Measurements from ENCODE around the gene RUNX1. TPM values are rescaled to one million over a fixed set of nuclear protein-coding genes. Genes with fewer than 3 reads are reported as not detected.

RUNX1 gene
- total and polyA plus RNA-seq, 7 experiments from 2014 or later: 27.9 to 154 (median 85.1) TPM

DNA sequence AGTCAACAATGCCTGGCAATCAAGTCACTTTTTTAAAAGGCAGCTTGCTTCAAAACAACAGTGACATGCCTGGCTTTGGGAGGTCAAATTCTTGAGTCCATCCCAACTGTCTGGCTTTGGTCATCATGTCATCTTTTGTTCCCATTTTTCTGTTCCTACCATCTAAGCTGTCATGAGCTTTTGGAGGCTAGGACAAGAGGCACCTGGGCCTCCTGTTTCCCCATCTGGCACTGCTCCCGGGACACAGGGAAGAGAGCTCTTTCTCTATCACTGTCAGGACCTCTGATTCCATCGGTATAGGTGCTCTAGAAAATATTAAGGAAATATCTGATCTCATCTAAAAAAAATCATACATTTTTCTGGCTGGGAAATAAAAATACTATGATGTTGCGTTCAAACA is 224.0 kb downstream of the RUNX1 start:
- H3K36me3 ChIP-seq (ENCODE audit: control insufficient read depth in 2 of 3, insufficient read depth in 3 of 3, low read length in 3 of 3): peaks cover 10 to 92% (median 24%) of the 10 kb centered on the region in 3 experiments
- DNase-seq (no peak), ATAC-seq (no peak)
- Mint-ChIP-seq H3K27me3 (no peaks in the 10 kb centered on the region), H3K4me3 (no peak overlapping the region), H3K36me3 (peaks cover 25 to 75% (median 69%) of the 10 kb centered on the region in 5 donors), H3K9me3 (peaks cover 0 to 12% (median 6%) of the 10 kb centered on the region in 11 donors), H3K27ac (peak overlapping the region in 4 of 9 donors; percentile 8 to 39 (median 23)), H3K4me1 (peaks cover 4 to 36% (median 16%) of the 10 kb centered on the region in 7 donors)
- no peak overlapping the region for H3K4me3 ChIP-seq (ENCODE audit: low read length)
- POLR2A ChIA-PET: interaction anchor here (0.7 kb wide), 1 partner anchor 1614 kb away, joined by 3 read pairs; no protein-coding TSS in a partner anchor
- no peaks in the 10 kb centered on the region for H3K9me3 ChIP-seq (ENCODE audit: control insufficient read depth in 2 of 3, low read length in 3 of 3)
- CTCF ChIA-PET: no interaction called here
- H3K4me1 ChIP-seq (ENCODE audit: control insufficient read depth in 2 of 2, insufficient read depth in 2 of 2, low read length in 2 of 2): no peaks in the 10 kb centered on the region
- H3K27me3 ChIP-seq (ENCODE audit: control insufficient read depth in 2 of 2, insufficient read depth in 2 of 2, low read length in 2 of 2): no peaks in the 10 kb centered on the region
- intact Hi-C loops (cut with micrococcal nuclease): no loop called here
- H3K27ac ChIP-seq (ENCODE audit: low read depth, low read length): no peak overlapping the region

- ChIA-PET POLR2A (no interaction called here), CTCF (no interaction called here)
- Mint-ChIP-seq H3K27me3 (no peaks in the 10 kb centered on the region), H3K9me3 (peaks cover 0 to 12% (median 6%) of the 10 kb centered on the region in 11 donors), H3K36me3 (peaks cover 21 to 67% (median 61%) of the 10 kb centered on the region in 5 donors), H3K4me1 (peaks cover 4 to 32% (median 14%) of the 10 kb centered on the region in 7 donors), H3K4me3 (no peak overlapping the region), H3K27ac (peak overlapping the region in 6 of 9 donors; percentile 3 to 80 (median 42))
- Histone ChIP-seq H3K9me3 (ENCODE audit: control insufficient read depth in 2 of 3, low read length in 3 of 3) (no peaks in the 10 kb centered on the region), H3K27me3 (ENCODE audit: control insufficient read depth in 2 of 2, insufficient read depth in 2 of 2, low read length in 2 of 2) (no peaks in the 10 kb centered on the region), H3K27ac (ENCODE audit: low read depth, low read length) (no peak overlapping the region), H3K4me3 (ENCODE audit: low read length) (no peak overlapping the region), H3K4me1 (ENCODE audit: control insufficient read depth in 2 of 2, insufficient read depth in 2 of 2, low read length in 2 of 2) (no peaks in the 10 kb centered on the region), H3K36me3 (ENCODE audit: control insufficient read depth in 2 of 3, insufficient read depth in 3 of 3, low read length in 3 of 3) (peaks cover 10 to 92% (median 19%) of the 10 kb centered on the region in 3 experiments)
- no peak for ATAC-seq
- DNase-seq: no peak
- intact Hi-C loops (cut with micrococcal nuclease): no loop called here
Measured at GRCh38 chr21:34824314-34824713, 224.8 kb downstream of the RUNX1 start.

GRCh38 chr21:34822942-34823341 is 226.2 kb downstream of the RUNX1 start:
- H3K9me3 ChIP-seq (ENCODE audit: control insufficient read depth in 2 of 3, low read length in 3 of 3): no peaks in the 10 kb centered on the region
- no peaks in the 10 kb centered on the region for H3K27me3 ChIP-seq (ENCODE audit: control insufficient read depth in 2 of 2, insufficient read depth in 2 of 2, low read length in 2 of 2)
- no peak for DNase-seq
- Mint-ChIP-seq H3K27me3 (no peaks in the 10 kb centered on the region), H3K4me1 (peaks cover 4 to 45% (median 20%) of the 10 kb centered on the region in 7 donors), H3K9me3 (peaks cover 0 to 9% (median 6%) of the 10 kb centered on the region in 11 donors), H3K36me3 (peaks cover 21 to 65% (median 52%) of the 10 kb centered on the region in 5 donors), H3K27ac (peak overlapping the region in 2 of 9 donors; percentile 2 to 48), H3K4me3 (no peak overlapping the region)
- intact Hi-C loops (cut with micrococcal nuclease): no loop called here
- ChIA-PET CTCF (interaction anchor here (0.6 kb wide), 1 partner anchor 497 kb away, joined by 3 read pairs; no protein-coding TSS in a partner anchor), POLR2A (no interaction called here)
- no peak for ATAC-seq
- H3K4me3 ChIP-seq (ENCODE audit: low read length): no peak overlapping the region
- H3K4me1 ChIP-seq (ENCODE audit: control insufficient read depth in 2 of 2, insufficient read depth in 2 of 2, low read length in 2 of 2): no peaks in the 10 kb centered on the region
- peaks cover 10 to 91% (median 12%) of the 10 kb centered on the region in 3 experiments for H3K36me3 ChIP-seq (ENCODE audit: control insufficient read depth in 2 of 3, insufficient read depth in 3 of 3, low read length in 3 of 3)
- no peak overlapping the region for H3K27ac ChIP-seq (ENCODE audit: low read depth, low read length)

DNA sequence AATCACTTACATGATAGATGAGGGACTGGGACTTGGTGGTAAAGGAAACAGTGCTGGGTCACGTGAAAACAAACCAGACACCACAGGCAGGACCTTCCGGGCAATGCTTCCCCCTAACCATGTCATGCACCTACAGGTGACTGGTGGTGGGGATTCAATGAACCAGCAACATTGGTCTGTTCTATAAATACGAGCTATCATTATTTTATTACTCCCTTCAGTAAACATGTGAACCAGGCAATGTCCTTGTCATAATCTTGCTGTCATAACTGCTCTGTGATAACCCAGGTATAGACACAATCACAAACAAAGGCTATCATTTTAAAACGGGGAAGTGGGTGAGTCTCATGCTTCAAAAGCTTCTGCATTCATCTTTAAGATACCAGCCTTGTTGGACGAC is 226.9 kb downstream of the RUNX1 start:
- DNase-seq (no peak), ATAC-seq (no peak)
- Histone ChIP-seq H3K36me3 (ENCODE audit: control insufficient read depth in 2 of 3, insufficient read depth in 3 of 3, low read length in 3 of 3) (peaks cover 5 to 91% (median 9%) of the 10 kb centered on the region in 3 experiments), H3K4me3 (ENCODE audit: low read length) (no peak overlapping the region), H3K9me3 (ENCODE audit: control insufficient read depth in 2 of 3, low read length in 3 of 3) (no peaks in the 10 kb centered on the region), H3K4me1 (ENCODE audit: control insufficient read depth in 2 of 2, insufficient read depth in 2 of 2, low read length in 2 of 2) (no peaks in the 10 kb centered on the region), H3K27ac (ENCODE audit: low read depth, low read length) (no peak overlapping the region), H3K27me3 (ENCODE audit: control insufficient read depth in 2 of 2, insufficient read depth in 2 of 2, low read length in 2 of 2) (no peaks in the 10 kb centered on the region)
- peaks cover 4 to 52% (median 26%) of the 10 kb centered on the region in 7 donors for H3K4me1 Mint-ChIP-seq
- H3K36me3 Mint-ChIP-seq: peaks cover 18 to 63% (median 45%) of the 10 kb centered on the region in 5 donors
- POLR2A ChIA-PET: interaction anchor here (0.6 kb wide), 1 partner anchor 1527 kb away, joined by 4 read pairs; no protein-coding TSS in a partner anchor
- H3K4me3 Mint-ChIP-seq: no peak overlapping the region
- peaks cover 0 to 7% (median 4%) of the 10 kb centered on the region in 11 donors for H3K9me3 Mint-ChIP-seq
- CTCF ChIA-PET: no interaction called here
- H3K27ac Mint-ChIP-seq: no peak overlapping the region
- intact Hi-C loops (cut with micrococcal nuclease): no loop called here
- no peaks in the 10 kb centered on the region for H3K27me3 Mint-ChIP-seq

DNA sequence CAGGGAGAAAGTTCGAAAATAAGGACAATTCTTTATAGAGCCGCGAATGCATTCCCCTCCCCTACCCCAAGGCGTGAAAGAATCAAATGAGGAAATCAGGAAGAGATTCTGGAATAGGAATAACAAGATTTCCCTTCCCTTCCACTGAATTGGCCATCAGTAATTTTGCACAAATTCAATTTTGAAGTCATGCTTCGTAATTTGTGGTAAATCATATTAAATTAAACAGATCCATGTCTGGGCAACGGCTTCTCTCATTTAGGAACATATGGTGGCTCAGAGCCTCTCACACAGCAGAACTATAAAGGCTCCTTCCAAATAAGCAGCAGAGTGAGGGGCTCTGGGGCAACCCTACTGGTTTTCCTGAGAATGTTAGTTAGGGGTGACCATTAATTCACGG is 227.4 kb downstream of the RUNX1 start:
- CTCF ChIA-PET: no interaction called here
- DNase-seq (no peak), ATAC-seq (no peak)
- no peaks in the 10 kb centered on the region for H3K27me3 Mint-ChIP-seq
- peak overlapping the region in 3 of 9 donors; percentile 43 to 76 (median 68) for H3K27ac Mint-ChIP-seq
- Histone ChIP-seq H3K4me1 (ENCODE audit: control insufficient read depth in 2 of 2, insufficient read depth in 2 of 2, low read length in 2 of 2) (no peaks in the 10 kb centered on the region), H3K4me3 (ENCODE audit: low read length) (no peak overlapping the region), H3K36me3 (ENCODE audit: control insufficient read depth in 2 of 3, insufficient read depth in 3 of 3, low read length in 3 of 3) (peaks cover 5 to 91% (median 5%) of the 10 kb centered on the region in 3 experiments), H3K9me3 (ENCODE audit: control insufficient read depth in 2 of 3, low read length in 3 of 3) (no peaks in the 10 kb centered on the region), H3K27me3 (ENCODE audit: control insufficient read depth in 2 of 2, insufficient read depth in 2 of 2, low read length in 2 of 2) (no peaks in the 10 kb centered on the region), H3K27ac (ENCODE audit: low read depth, low read length) (no peak overlapping the region)
- H3K9me3 Mint-ChIP-seq: peaks cover 0 to 4% (median 0%) of the 10 kb centered on the region in 11 donors
- peaks cover 14 to 63% (median 40%) of the 10 kb centered on the region in 5 donors for H3K36me3 Mint-ChIP-seq
- intact Hi-C loops (cut with micrococcal nuclease): no loop called here
- H3K4me3 Mint-ChIP-seq: no peak overlapping the region
- peaks cover 4 to 53% (median 30%) of the 10 kb centered on the region in 7 donors for H3K4me1 Mint-ChIP-seq
- POLR2A ChIA-PET: no interaction called here

GRCh38 chr21:34820051-34820450 is 229.1 kb downstream of the RUNX1 start:
- peaks cover 0 to 88% (median 5%) of the 10 kb centered on the region in 3 experiments for H3K36me3 ChIP-seq (ENCODE audit: control insufficient read depth in 2 of 3, insufficient read depth in 3 of 3, low read length in 3 of 3)
- no peak overlapping the region for H3K4me3 Mint-ChIP-seq
- H3K36me3 Mint-ChIP-seq: peaks cover 8 to 64% (median 40%) of the 10 kb centered on the region in 5 donors

More at GRCh38 chr21:34820051-34820450, 229.1 kb downstream of the RUNX1 start:
- H3K4me1 Mint-ChIP-seq: peaks cover 4 to 58% (median 47%) of the 10 kb centered on the region in 7 donors
- Histone ChIP-seq H3K27ac (ENCODE audit: low read depth, low read length) (no peak overlapping the region), H3K9me3 (ENCODE audit: control insufficient read depth in 2 of 3, low read length in 3 of 3) (no peaks in the 10 kb centered on the region), H3K27me3 (ENCODE audit: control insufficient read depth in 2 of 2, insufficient read depth in 2 of 2, low read length in 2 of 2) (no peaks in the 10 kb centered on the region), H3K4me1 (ENCODE audit: control insufficient read depth in 2 of 2, insufficient read depth in 2 of 2, low read length in 2 of 2) (no peaks in the 10 kb centered on the region), H3K4me3 (ENCODE audit: low read length) (no peak overlapping the region)
- no peaks in the 10 kb centered on the region for H3K27me3 Mint-ChIP-seq
- ChIA-PET POLR2A (no interaction called here), CTCF (no interaction called here)
- intact Hi-C loops (cut with micrococcal nuclease): no loop called here
- ATAC-seq (peak; percentile 26), DNase-seq (no peak)
- H3K27ac Mint-ChIP-seq: peak overlapping the region in 2 of 9 donors; percentile 43 to 66
- H3K9me3 Mint-ChIP-seq: peaks cover 0 to 1% (median 0%) of the 10 kb centered on the region in 11 donors

Data from naive thymus-derived CD4-positive, alpha-beta T cell (primary cell).